Measurements from ENCODE around the gene PDZD4.

DNA sequence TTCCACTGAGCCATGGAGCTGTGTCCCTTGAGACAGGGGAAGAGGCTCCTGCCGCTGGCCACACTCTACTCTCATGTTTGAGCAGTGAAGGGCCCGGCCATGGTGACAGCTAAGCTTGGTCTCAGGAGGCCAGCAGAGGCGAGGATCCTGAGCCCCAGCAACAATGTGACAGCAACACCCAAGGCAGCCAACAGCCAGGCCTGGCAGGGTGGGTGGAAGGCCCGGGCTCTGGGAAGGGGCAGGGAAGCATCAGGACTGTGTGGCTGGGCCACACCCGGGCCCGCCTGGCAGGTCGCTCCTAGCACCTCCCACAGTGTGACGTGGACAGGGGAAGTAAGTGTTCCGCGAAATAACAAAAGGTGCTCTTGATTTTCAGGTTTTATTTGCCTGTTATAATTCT, 30.8 kb upstream of the PDZD4 start:
- TF ChIP-seq EP300 (IDR thresholded peaks at IDR 0.05) (no peak), POLR2A (IDR thresholded peaks at IDR 0.05) (no peak)
